ENCODE results near the gene AMMECR1. TPM values are rescaled to one million over a fixed set of nuclear protein-coding genes. Genes with fewer than 3 reads are reported as not detected.

The AMMECR1 gene
- total and polyA plus RNA-seq, 2 of the 13 experiments (the other 11 are each of a cell fraction or from before 2014, with no cell fraction given) = 3.1 to 7.5 TPM

DNA sequence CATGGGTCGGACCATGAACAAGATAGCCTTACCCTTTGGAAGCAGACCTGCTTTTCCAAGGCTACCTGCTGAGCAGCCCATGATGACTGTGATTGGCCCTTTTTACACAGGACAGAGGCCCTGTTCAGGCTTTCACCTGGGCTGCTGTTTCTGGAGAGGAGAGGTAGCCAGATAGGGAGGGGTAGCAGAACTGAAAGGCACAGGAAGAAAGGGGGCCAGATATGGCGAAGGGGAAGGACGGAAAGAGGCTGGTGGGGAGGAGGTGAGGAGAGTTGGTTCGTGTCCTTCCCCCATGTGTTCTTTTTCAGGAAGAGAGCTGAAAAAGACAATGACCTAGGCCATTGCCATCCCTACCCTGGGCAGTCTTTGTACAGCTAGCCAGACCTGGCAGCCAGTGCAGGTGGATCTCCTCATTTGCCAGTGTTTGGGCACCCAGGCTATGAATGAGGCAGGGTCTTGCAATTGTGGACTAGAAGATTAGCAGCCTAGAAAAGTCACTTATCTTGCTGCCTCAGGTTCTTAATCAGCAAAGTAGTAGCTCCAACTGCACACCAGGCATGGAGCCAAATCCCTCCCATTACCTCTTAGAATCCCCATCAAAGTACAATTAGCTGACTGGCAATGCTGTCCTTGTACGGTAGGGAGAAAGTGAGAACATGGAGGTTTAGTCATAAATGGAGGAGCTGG lies 139.6 kb downstream of the AMMECR1 start (continued):
- TF ChIP-seq, protein P1, sequence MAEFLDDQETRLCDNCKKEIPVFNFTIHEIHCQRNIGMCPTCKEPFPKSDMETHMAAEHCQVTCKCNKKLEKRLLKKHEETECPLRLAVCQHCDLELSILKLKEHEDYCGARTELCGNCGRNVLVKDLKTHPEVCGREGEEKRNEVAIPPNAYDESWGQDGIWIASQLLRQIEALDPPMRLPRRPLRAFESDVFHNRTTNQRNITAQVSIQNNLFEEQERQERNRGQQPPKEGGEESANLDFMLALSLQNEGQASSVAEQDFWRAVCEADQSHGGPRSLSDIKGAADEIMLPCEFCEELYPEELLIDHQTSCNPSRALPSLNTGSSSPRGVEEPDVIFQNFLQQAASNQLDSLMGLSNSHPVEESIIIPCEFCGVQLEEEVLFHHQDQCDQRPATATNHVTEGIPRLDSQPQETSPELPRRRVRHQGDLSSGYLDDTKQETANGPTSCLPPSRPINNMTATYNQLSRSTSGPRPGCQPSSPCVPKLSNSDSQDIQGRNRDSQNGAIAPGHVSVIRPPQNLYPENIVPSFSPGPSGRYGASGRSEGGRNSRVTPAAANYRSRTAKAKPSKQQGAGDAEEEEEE (CRISPR knock-in tag; IDR thresholded peaks at IDR 0.05; ENCODE audit: borderline replicate concordance) = no peak
- no peak for TF ChIP-seq BRF2 (CRISPR knock-in tag; IDR thresholded peaks at IDR 0.05)
- no peak for TF ChIP-seq RFX5 (IDR thresholded peaks at IDR 0.05; ENCODE audit: low read depth, low read length)
- no peak for TF ChIP-seq PTBP1 (IDR thresholded peaks at IDR 0.05; ENCODE audit: low read depth, low read length, poor library complexity, severe bottlenecking)
- TF ChIP-seq, protein P2, sequence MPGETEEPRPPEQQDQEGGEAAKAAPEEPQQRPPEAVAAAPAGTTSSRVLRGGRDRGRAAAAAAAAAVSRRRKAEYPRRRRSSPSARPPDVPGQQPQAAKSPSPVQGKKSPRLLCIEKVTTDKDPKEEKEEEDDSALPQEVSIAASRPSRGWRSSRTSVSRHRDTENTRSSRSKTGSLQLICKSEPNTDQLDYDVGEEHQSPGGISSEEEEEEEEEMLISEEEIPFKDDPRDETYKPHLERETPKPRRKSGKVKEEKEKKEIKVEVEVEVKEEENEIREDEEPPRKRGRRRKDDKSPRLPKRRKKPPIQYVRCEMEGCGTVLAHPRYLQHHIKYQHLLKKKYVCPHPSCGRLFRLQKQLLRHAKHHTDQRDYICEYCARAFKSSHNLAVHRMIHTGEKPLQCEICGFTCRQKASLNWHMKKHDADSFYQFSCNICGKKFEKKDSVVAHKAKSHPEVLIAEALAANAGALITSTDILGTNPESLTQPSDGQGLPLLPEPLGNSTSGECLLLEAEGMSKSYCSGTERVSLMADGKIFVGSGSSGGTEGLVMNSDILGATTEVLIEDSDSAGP (CRISPR knock-in tag; IDR thresholded peaks at IDR 0.05; ENCODE audit: borderline replicate concordance) = no peak
- no peak for TF ChIP-seq ZNF317 (CRISPR knock-in tag; IDR thresholded peaks at IDR 0.05)
- no peak for TF ChIP-seq ZNF24 (IDR thresholded peaks at IDR 0.05)
- TF ChIP-seq SCMH1 (CRISPR knock-in tag; IDR thresholded peaks at IDR 0.05; ENCODE audit: borderline replicate concordance) = no peak

Measured in HepG2 (cell line).